Measurements from ENCODE around the gene KCP. TPM values are rescaled to one million over a fixed set of nuclear protein-coding genes. Genes with fewer than 3 reads are reported as not detected.
"Not testable (repeated sequence)": the region's sequence is repeated elsewhere in the genome, so short reads cannot be mapped to it uniquely, and the experiment has no call there.

Gene KCP
- total RNA-seq, 1 experiment from 2014 or later: 1.6 TPM

- Histone ChIP-seq H3K27me3 (ENCODE audit: low read length) (no peaks in the 10 kb centered on the region), H2AFZ (ENCODE audit: low read length) (no peak overlapping the region), H4K20me1 (ENCODE audit: insufficient read depth, low read depth, low read length) (no peaks in the 10 kb centered on the region), H3K79me2 (ENCODE audit: low read length) (no peaks in the 10 kb centered on the region), H3K27ac (ENCODE audit: low read length) (no peak overlapping the region), H3K9ac (ENCODE audit: low read length) (no peak overlapping the region), H3K9me2 (replicated peaks; ENCODE audit: insufficient read depth, low read length) (no peaks in the 10 kb centered on the region), H3K4me2 (ENCODE audit: low read depth, low read length, poor library complexity, severe bottlenecking) (no peak overlapping the region), H3K36me3 (ENCODE audit: insufficient read depth, low read length) (peaks cover 4% of the 10 kb centered on the region; the same call in 1 of the 2 replicates), H3K9me3 (ENCODE audit: low read length) (no peaks in the 10 kb centered on the region), H3K4me3 (ENCODE audit: low read length) (no peak overlapping the region), H3K4me1 (ENCODE audit: low read length) (no peaks in the 10 kb centered on the region)
- DNase-seq: no peak
These were observed 37.9 kb upstream of the KCP start for GRCh38 chr7:128948312-128948973.

DNA sequence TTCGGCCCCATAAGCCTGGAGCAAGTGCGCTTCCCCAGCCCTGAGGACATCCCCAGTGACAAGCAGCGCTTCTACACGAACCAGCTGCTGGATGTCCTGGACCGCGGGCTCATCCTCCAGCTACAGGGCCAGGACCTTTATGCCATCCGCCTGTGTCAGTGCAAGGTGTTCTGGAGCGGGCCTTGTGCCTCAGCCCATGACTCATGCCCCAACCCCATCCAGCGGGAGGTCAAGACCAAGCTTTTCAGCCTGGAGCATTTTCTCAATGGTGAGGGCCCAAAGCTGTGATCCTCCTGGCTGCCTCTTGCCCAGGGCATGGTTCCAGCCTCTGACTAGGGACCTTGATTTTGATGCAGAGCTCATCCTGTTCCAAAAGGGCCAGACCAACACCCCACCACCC is 37.3 kb upstream of the KCP start:
- Histone ChIP-seq H4K20me1 (ENCODE audit: insufficient read depth, low read depth, low read length) (no peaks in the 10 kb centered on the region), H3K27me3 (ENCODE audit: low read length) (no peaks in the 10 kb centered on the region), H3K9me2 (replicated peaks; ENCODE audit: insufficient read depth, low read length) (no peaks in the 10 kb centered on the region), H3K79me2 (ENCODE audit: low read length) (no peaks in the 10 kb centered on the region), H3K9me3 (ENCODE audit: low read length) (no peaks in the 10 kb centered on the region), H3K27ac (ENCODE audit: low read length) (no peak overlapping the region), H2AFZ (ENCODE audit: low read length) (no peak overlapping the region), H3K4me2 (ENCODE audit: low read depth, low read length, poor library complexity, severe bottlenecking) (no peak overlapping the region), H3K4me3 (ENCODE audit: low read length) (no peak overlapping the region), H3K9ac (ENCODE audit: low read length) (no peak overlapping the region), H3K36me3 (ENCODE audit: insufficient read depth, low read length) (no peaks in the 10 kb centered on the region), H3K4me1 (ENCODE audit: low read length) (no peaks in the 10 kb centered on the region)
- no peak for DNase-seq

- no peak overlapping the region for H3K4me3 ChIP-seq (ENCODE audit: low read length)
- no peaks in the 10 kb centered on the region for H4K20me1 ChIP-seq (ENCODE audit: insufficient read depth, low read depth, low read length)
- H3K79me2 ChIP-seq (ENCODE audit: low read length): no peaks in the 10 kb centered on the region
- no peaks in the 10 kb centered on the region for H3K27me3 ChIP-seq (ENCODE audit: low read length)
- DNase-seq: peak; percentile 69
- no peak overlapping the region for H2AFZ ChIP-seq (ENCODE audit: low read length)
- no peaks in the 10 kb centered on the region for H3K9me2 ChIP-seq (replicated peaks; ENCODE audit: insufficient read depth, low read length)
- H3K4me1 ChIP-seq (ENCODE audit: low read length): no peaks in the 10 kb centered on the region
- no peak overlapping the region for H3K9ac ChIP-seq (ENCODE audit: low read length)
- no peak overlapping the region for H3K27ac ChIP-seq (ENCODE audit: low read length)
- no peaks in the 10 kb centered on the region for H3K36me3 ChIP-seq (ENCODE audit: insufficient read depth, low read length)
- H3K9me3 ChIP-seq (ENCODE audit: low read length): no peaks in the 10 kb centered on the region
- no peak overlapping the region for H3K4me2 ChIP-seq (ENCODE audit: low read depth, low read length, poor library complexity, severe bottlenecking)
These were observed 36.7 kb upstream of the KCP start for GRCh38 chr7:128946936-128947830.

DNA sequence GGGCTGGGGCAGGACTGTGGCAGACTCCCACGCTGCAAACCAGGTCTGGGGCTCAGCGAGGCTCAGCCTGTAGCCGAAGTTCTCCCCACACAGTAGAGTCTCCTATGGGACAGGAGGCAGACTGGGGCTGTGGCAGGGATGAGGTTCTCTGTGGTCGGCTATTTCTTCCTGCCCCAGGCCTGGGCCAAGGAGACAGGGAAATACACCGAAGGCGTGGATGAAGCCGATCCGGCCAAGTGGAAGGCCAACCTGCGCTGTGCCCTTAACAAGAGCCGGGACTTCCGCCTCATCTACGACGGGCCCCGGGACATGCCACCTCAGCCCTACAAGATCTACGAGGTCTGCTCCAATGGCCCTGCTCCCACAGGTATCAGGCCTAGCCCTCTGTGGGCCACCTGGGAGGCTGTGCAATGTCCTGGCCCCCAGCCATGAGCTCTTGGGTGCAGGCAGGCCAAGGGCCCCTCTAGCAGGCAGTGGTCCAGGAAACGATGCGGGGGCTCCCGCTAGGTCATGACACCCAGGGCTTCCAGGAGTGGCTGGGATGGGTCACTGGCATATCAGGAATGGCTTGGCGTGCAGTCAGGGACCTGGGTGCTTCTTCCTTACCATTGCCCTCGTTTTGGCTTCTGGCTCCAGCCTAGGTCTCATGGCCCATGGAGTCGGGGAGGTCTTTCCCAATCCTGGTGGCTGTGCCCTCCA is 35.3 kb upstream of the KCP start:
- Histone ChIP-seq H4K20me1 (ENCODE audit: insufficient read depth, low read depth, low read length) (no peaks in the 10 kb centered on the region), H3K4me1 (ENCODE audit: low read length) (peaks cover 6% of the 10 kb centered on the region), H3K9me2 (replicated peaks; ENCODE audit: insufficient read depth, low read length) (no peaks in the 10 kb centered on the region), H3K79me2 (ENCODE audit: low read length) (no peaks in the 10 kb centered on the region), H3K27ac (ENCODE audit: low read length) (no peak overlapping the region), H3K27me3 (ENCODE audit: low read length) (no peaks in the 10 kb centered on the region), H3K9ac (ENCODE audit: low read length) (no peak overlapping the region), H3K4me3 (ENCODE audit: low read length) (no peak overlapping the region), H2AFZ (ENCODE audit: low read length) (no peak overlapping the region), H3K9me3 (ENCODE audit: low read length) (no peaks in the 10 kb centered on the region), H3K36me3 (ENCODE audit: insufficient read depth, low read length) (no peaks in the 10 kb centered on the region), H3K4me2 (ENCODE audit: low read depth, low read length, poor library complexity, severe bottlenecking) (no peak overlapping the region)
- DNase-seq: no peak

DNA sequence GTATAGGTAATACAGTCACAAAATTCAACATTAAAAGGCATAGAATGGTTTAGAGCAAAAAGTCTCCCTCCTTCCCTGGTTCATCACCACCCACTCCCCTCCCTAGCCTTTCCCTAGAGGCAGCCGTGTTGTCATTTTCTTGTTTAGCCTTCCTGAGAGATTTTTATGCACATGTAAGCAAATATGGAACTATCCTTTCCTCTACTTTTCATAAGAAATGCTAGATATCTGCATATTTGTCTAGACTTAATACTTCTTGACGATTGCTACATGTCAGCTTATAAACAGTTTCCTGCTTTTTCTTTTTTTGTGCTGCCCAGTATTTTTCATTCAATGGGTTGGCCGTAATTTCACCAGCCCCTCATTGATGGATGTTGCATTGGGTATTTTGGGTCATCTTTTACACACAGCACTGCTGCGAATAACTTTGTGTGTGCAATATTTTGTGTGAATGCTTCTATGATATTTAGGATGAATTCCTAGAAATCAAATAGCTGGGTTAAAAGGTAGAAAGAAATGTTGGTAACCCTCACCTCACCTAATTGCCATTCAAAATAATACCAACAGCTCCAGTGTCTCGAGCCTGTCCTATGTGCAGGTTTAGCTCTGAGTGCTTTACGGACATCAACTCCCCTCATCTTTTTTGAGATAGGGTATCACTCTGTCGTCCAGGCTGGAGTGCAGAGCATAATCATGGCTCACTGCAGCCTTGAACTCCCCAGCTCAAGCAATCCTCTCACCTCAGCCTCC is 34.2 kb upstream of the KCP start:
- Histone ChIP-seq H3K9me3 (ENCODE audit: low read length) (no peaks in the 10 kb centered on the region), H3K4me3 (ENCODE audit: low read length) (no peak overlapping the region), H3K27ac (ENCODE audit: low read length) (no peak overlapping the region), H3K36me3 (ENCODE audit: insufficient read depth, low read length) (no peaks in the 10 kb centered on the region), H3K9ac (ENCODE audit: low read length) (no peak overlapping the region), H3K9me2 (replicated peaks; ENCODE audit: insufficient read depth, low read length) (no peaks in the 10 kb centered on the region), H4K20me1 (ENCODE audit: insufficient read depth, low read depth, low read length) (no peaks in the 10 kb centered on the region), H3K27me3 (ENCODE audit: low read length) (no peaks in the 10 kb centered on the region), H3K4me1 (ENCODE audit: low read length) (peaks cover 17% of the 10 kb centered on the region), H2AFZ (ENCODE audit: low read length) (no peak overlapping the region), H3K79me2 (ENCODE audit: low read length) (no peaks in the 10 kb centered on the region), H3K4me2 (ENCODE audit: low read depth, low read length, poor library complexity, severe bottlenecking) (no peak overlapping the region)
- DNase-seq: no peak

DNA sequence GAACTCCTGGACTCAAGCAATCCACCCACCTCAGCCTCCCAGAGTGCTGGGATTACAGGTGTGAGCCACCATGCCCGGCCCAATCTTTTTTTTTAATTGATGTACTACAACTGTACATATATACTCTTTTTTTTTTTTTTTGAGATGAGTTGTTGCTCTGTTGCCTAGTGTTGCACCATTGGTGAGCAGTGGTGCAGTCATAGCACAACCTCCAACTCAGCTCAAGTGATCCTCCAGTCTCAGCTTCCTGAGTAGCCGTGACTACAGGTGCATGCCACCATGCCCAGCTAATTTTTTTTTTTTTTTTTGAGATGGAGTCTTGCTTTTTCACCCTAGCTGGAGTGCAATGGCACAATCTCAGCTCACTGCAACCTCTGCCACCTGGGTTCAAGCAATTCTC is 32.7 kb upstream of the KCP start:
- not testable (repeated sequence) for H3K4me2 ChIP-seq (ENCODE audit: low read depth, low read length, poor library complexity, severe bottlenecking); H3K27ac ChIP-seq (ENCODE audit: low read length); H4K20me1 ChIP-seq (ENCODE audit: insufficient read depth, low read depth, low read length); DNase-seq; H2AFZ ChIP-seq (ENCODE audit: low read length); H3K27me3 ChIP-seq (ENCODE audit: low read length); H3K9me3 ChIP-seq (ENCODE audit: low read length); H3K36me3 ChIP-seq (ENCODE audit: insufficient read depth, low read length); H3K9me2 ChIP-seq (replicated peaks; ENCODE audit: insufficient read depth, low read length); H3K9ac ChIP-seq (ENCODE audit: low read length); H3K4me3 ChIP-seq (ENCODE audit: low read length); H3K79me2 ChIP-seq (ENCODE audit: low read length)
- H3K4me1 ChIP-seq (ENCODE audit: low read length): peaks cover 30% of the 10 kb centered on the region

GRCh38 chr7:128941946-128942526 is 31.5 kb upstream of the KCP start:
- no peak overlapping the region for H3K4me3 ChIP-seq (ENCODE audit: low read length)
- no peak overlapping the region for H3K4me2 ChIP-seq (ENCODE audit: low read depth, low read length, poor library complexity, severe bottlenecking)
- no peak overlapping the region for H3K9ac ChIP-seq (ENCODE audit: low read length)
- no peak overlapping the region for H3K27ac ChIP-seq (ENCODE audit: low read length)
- peaks cover 39% of the 10 kb centered on the region for H3K4me1 ChIP-seq (ENCODE audit: low read length)
- no peaks in the 10 kb centered on the region for H4K20me1 ChIP-seq (ENCODE audit: insufficient read depth, low read depth, low read length)
- H3K9me3 ChIP-seq (ENCODE audit: low read length): no peaks in the 10 kb centered on the region
- no peak overlapping the region for H2AFZ ChIP-seq (ENCODE audit: low read length)
- H3K9me2 ChIP-seq (replicated peaks; ENCODE audit: insufficient read depth, low read length): no peaks in the 10 kb centered on the region
- DNase-seq: no peak
- no peaks in the 10 kb centered on the region for H3K79me2 ChIP-seq (ENCODE audit: low read length)
- H3K27me3 ChIP-seq (ENCODE audit: low read length): no peaks in the 10 kb centered on the region
- no peaks in the 10 kb centered on the region for H3K36me3 ChIP-seq (ENCODE audit: insufficient read depth, low read length)
